Activated naive CD8-positive, alpha-beta T cell treated with anti-CD3 and anti-CD28 coated beads, Interleukin-2, amount 10 ng/mL, durations not matched to agents 7 days and 5 days (primary cell): ENCODE results near the gene AMPD1. TPM values are rescaled to one million over a fixed set of nuclear protein-coding genes. Genes with fewer than 3 reads are reported as not detected.

Source experiments
- ATAC-seq: fragments of 150-1000 bp; cut with Tn5 transposase; one replicate; pipeline ENCODE4 v1.10.0; 2021; ENCODE audit warnings: low read depth, moderate library complexity
- POLR2A ChIA-PET: fragments of 350-600 bp; sonication (Branson Sonifier 250); formaldehyde crosslinking; loops from one replicate; lab custom pipeline; 2021; ENCODE audit warnings: antibody characterized with exemption; lab: Charles Lee
- DNase-seq: peaks from one replicate; pipeline ENCODE4 v3.0.0; 2021
- H3K27ac Mint-ChIP-seq: one replicate; pipeline ENCODE4 v1.8.0; 2022; ENCODE audit warnings: mild to moderate bottlenecking, mixed read lengths
- H3K27me3 Mint-ChIP-seq: one replicate; pipeline ENCODE4 v1.8.0; 2022; ENCODE audit warnings: mild to moderate bottlenecking, moderate library complexity, mixed read lengths
- H3K36me3 Mint-ChIP-seq: one replicate; pipeline ENCODE4 v1.8.0; 2021; ENCODE audit warnings: mild to moderate bottlenecking, mixed read lengths
- H3K4me1 Mint-ChIP-seq: one replicate; pipeline ENCODE4 v1.8.0; 2021; ENCODE audit warnings: mixed read lengths
- H3K4me3 Mint-ChIP-seq: one replicate; pipeline ENCODE4 v1.8.0; 2022; ENCODE audit warnings: mild to moderate bottlenecking, moderate library complexity, mixed read lengths
- H3K9me3 Mint-ChIP-seq: one replicate; pipeline ENCODE4 v1.8.0; 2021; ENCODE audit warnings: mixed read lengths
- total RNA-seq, 2 experiments: library from RNA; stranded (reverse); gene quantifications; one replicate each; pipeline ENCODE4 v1.2.3, GENCODE V29; 2021

Gene AMPD1
- total RNA-seq, 2 experiments from 2014 or later: not detected

GRCh38 chr1:114690148-114690547 is 5.2 kb downstream of the AMPD1 start:
- H3K4me1 Mint-ChIP-seq: no peaks in the 10 kb centered on the region
- H3K27me3 Mint-ChIP-seq: peaks cover 20% of the 10 kb centered on the region
- no peaks in the 10 kb centered on the region for H3K36me3 Mint-ChIP-seq

DNA sequence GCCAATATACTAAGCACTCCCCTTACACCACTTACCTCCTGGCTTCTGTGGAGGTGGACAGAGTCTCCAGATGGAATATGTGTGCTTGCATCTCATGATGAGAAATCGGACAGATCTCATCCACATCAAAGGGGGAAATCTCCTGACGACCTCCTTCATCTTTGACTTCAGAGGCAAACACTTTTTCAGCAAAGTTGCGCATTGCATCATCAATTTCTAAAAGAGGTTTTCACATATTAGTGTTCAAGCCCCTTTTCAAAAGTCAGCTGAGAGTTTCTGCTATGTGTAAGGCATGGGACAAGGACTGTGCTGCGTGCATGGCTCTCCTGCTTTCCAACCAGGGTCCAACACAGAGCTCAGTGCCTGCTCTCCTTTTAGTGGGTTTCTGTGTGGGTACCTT is 6.8 kb downstream of the AMPD1 start:
- Mint-ChIP-seq H3K36me3 (no peaks in the 10 kb centered on the region), H3K27ac (no peak overlapping the region), H3K9me3 (no peaks in the 10 kb centered on the region), H3K4me1 (no peaks in the 10 kb centered on the region), H3K4me3 (no peak overlapping the region), H3K27me3 (peaks cover 15% of the 10 kb centered on the region)
- POLR2A ChIA-PET: no interaction called here
- DNase-seq (no peak), ATAC-seq (no peak)

More at GRCh38 chr1:114690148-114690547, 5.2 kb downstream of the AMPD1 start:
- no peak overlapping the region for H3K4me3 Mint-ChIP-seq
- ATAC-seq: no peak
- no peak for DNase-seq
- no peak overlapping the region for H3K27ac Mint-ChIP-seq
- POLR2A ChIA-PET: no interaction called here
- H3K9me3 Mint-ChIP-seq: no peaks in the 10 kb centered on the region

DNA sequence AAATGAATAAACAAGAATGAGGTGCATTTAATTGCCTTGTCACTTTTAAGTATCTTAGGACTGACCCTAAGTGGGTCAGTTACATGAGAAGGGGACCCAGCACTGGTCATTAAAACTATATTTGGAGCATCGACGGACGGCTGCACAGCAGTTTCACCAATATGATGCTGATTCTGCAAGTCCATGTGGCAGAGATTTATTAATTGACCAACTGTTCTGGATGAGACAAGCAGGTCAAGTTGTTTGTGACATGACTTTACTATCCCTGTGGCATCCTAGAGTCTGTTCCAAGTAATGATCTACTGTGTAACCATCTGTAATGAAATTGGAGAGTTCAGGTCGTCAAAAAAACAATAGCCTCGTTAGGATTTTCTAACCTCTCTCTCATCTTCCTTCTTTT is 9.5 kb downstream of the AMPD1 start:
- no peaks in the 10 kb centered on the region for H3K9me3 Mint-ChIP-seq
- peaks cover 19% of the 10 kb centered on the region for H3K27me3 Mint-ChIP-seq
- H3K27ac Mint-ChIP-seq: no peak overlapping the region
- no peaks in the 10 kb centered on the region for H3K4me1 Mint-ChIP-seq
- ATAC-seq (no peak), DNase-seq (no peak)
- H3K4me3 Mint-ChIP-seq: no peak overlapping the region
- no peaks in the 10 kb centered on the region for H3K36me3 Mint-ChIP-seq
- POLR2A ChIA-PET: no interaction called here

- POLR2A ChIA-PET: no interaction called here
- no peak for ATAC-seq
- DNase-seq: no peak
- H3K4me1 Mint-ChIP-seq: no peaks in the 10 kb centered on the region
- no peaks in the 10 kb centered on the region for H3K9me3 Mint-ChIP-seq
- H3K36me3 Mint-ChIP-seq: no peaks in the 10 kb centered on the region
- no peak overlapping the region for H3K4me3 Mint-ChIP-seq
- H3K27me3 Mint-ChIP-seq: peaks cover 45% of the 10 kb centered on the region
- no peak overlapping the region for H3K27ac Mint-ChIP-seq
These were observed 17.7 kb downstream of the AMPD1 start for GRCh38 chr1:114677691-114678090.

DNA sequence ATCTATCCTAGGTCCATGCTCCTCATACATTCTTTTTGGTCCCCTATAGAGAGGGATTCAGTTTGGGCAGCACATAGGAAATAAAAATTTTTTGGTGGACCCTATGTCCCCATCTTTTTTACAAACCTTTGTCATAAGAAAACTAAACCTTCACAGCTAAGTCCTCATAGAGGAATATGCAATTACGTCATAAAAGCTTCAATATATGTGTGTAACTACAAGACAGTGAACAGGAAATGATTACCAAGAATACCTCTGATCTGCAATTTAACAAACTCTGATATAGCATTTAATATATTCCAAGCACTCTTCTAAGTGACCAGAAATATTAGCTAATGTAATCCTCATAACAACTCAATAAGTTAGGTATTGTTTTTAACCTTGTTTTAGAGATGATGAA is 19.2 kb downstream of the AMPD1 start:
- POLR2A ChIA-PET: no interaction called here
- no peak for ATAC-seq

DNA sequence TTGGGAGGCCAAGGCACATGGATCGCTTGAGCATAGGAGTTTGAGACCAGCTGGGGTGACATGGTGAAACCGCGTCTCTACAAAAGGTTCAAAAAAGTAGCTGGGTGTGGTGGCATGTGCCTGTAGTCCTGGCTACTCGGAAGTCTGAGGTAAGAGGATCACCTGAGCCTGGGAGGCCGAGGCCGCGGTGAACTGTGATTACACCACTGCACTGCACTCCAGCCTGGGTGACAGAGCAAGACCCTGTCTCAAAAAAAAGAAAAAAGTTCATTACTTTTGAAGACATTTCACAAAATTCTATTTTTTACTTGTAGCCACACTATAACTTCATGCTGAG is 23.4 kb downstream of the AMPD1 start:
- ATAC-seq (no peak), DNase-seq (no peak)
- Mint-ChIP-seq H3K27me3 (peaks cover 47% of the 10 kb centered on the region), H3K4me1 (peaks cover 12% of the 10 kb centered on the region), H3K9me3 (no peaks in the 10 kb centered on the region), H3K36me3 (no peaks in the 10 kb centered on the region), H3K4me3 (no peak overlapping the region), H3K27ac (no peak overlapping the region)
- POLR2A ChIA-PET: no interaction called here

More for the DNA sequence above, 19.2 kb downstream of the AMPD1 start:
- no peak for DNase-seq
- H3K36me3 Mint-ChIP-seq: no peaks in the 10 kb centered on the region
- no peak overlapping the region for H3K4me3 Mint-ChIP-seq
- no peak overlapping the region for H3K27ac Mint-ChIP-seq
- no peaks in the 10 kb centered on the region for H3K4me1 Mint-ChIP-seq
- H3K9me3 Mint-ChIP-seq: no peaks in the 10 kb centered on the region
- H3K27me3 Mint-ChIP-seq: peaks cover 52% of the 10 kb centered on the region

GRCh38 chr1:114671011-114671938 is 24.1 kb downstream of the AMPD1 start:
- Mint-ChIP-seq H3K9me3 (no peaks in the 10 kb centered on the region), H3K4me1 (peaks cover 12% of the 10 kb centered on the region), H3K4me3 (peak overlapping the region; percentile 14), H3K36me3 (no peaks in the 10 kb centered on the region), H3K27me3 (peaks cover 48% of the 10 kb centered on the region), H3K27ac (no peak overlapping the region)
- POLR2A ChIA-PET: interaction anchor here (0.7 to 1.7 kb wide), 2 partner anchors 90 to 725 kb away, joined by 3 read pairs; no protein-coding TSS in a partner anchor
- DNase-seq (no peak), ATAC-seq (no peak)

DNA sequence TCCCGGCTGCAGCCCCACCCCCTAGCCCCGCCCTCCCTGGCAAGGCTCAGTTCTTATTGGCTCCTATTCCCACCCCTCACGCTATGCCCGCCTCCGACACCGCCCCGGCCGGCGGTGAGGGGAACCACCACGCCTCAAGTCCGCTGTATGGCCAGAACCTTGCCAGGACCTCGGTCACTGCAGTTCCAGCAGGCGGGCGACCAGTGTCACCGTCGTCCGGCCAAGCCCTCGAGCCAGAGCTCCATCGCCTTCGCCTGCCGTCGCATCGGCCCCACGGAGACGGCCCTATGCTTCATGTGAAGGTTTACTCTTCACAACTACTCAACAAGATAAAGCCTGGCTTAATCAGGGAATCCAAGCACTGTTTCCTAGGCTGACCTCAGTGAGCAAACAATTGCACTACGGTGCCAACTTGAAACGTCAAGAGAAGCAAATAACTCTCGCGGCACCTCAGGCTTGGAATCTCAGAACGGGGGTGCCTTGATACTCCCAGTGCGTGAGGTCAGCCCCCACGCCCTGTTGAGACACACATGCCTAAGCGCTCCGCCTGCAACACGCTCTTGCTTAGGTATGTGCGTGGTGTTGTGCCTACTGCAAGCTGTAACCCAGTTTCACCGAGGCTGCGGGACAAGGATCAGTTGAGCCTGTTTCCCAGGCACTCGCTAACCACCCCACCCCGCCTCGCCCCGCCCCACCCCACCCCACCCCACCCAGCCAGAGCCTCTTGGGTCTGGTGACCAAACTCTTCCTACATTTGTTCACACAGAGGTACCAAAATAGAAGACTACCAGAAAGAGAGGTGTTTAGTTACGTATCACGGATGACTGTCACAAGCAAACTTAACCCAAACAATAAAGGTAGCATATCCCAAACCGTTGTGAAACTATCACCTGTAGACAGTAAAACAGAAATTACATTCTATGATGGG is 25.0 kb downstream of the AMPD1 start:
- ATAC-seq (peak; percentile 96), DNase-seq (peak; percentile 83)
- peaks cover 46% of the 10 kb centered on the region for H3K27me3 Mint-ChIP-seq
- H3K36me3 Mint-ChIP-seq: no peaks in the 10 kb centered on the region
- no peaks in the 10 kb centered on the region for H3K9me3 Mint-ChIP-seq
- H3K4me3 Mint-ChIP-seq: peak overlapping the region; percentile 94
- H3K4me1 Mint-ChIP-seq: peaks cover 12% of the 10 kb centered on the region
- peak overlapping the region; percentile 68 for H3K27ac Mint-ChIP-seq
- POLR2A ChIA-PET: interaction anchor here (0.7 to 1.7 kb wide), 2 partner anchors 89 to 724 kb away, joined by 3 read pairs; no protein-coding TSS in a partner anchor

GRCh38 chr1:114669562-114670082 is 25.7 kb downstream of the AMPD1 start, which contains the start of gene DENND2C:
Gene DENND2C, minus strand, starts transcription at chr1:114670049. Its CDS starts 44,065 bp downstream, at chr1:114625984.
- ATAC-seq: peak; percentile 62

DNA sequence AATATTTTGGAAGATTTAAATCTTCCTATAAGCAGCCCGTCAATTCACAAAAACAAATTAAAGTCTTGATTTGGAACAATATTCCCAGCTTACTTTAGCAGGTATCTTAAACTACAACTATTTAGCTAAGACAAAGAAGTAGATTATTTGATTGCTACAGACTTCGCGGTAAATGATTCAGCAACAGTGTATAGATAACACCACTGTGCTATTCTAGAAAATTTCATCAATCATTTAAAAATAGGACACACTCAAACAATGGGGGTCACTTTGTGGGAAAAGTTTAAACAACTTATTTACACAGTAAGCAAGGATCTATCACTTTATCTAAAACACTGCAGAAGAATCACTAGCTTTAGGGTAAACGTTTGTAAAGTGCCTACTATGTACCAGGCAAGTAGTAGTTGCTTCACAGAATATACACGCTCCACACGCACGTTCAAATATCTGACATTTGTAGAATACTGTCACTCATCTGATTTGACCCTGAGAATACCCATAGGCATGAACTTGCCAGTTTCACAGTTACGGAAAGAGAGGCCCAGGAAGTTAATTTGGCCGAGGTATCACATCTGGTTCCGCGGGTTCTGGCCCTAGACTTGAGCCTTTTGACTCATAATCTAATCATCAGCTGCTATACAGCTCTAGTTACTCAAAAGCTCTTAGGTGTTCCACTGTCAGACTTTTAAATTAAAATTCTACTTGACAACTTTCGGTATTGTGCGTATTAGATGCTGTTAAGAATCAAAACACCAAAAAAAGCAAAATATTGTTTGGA is 26.4 kb downstream of the AMPD1 start:
- Mint-ChIP-seq H3K36me3 (no peaks in the 10 kb centered on the region), H3K27me3 (peaks cover 34% of the 10 kb centered on the region), H3K27ac (no peak overlapping the region), H3K9me3 (no peaks in the 10 kb centered on the region), H3K4me1 (peaks cover 12% of the 10 kb centered on the region), H3K4me3 (peak overlapping the region; percentile 94)
- ATAC-seq (no peak), DNase-seq (no peak)
- POLR2A ChIA-PET: no interaction called here

More at GRCh38 chr1:114669562-114670082, 25.7 kb downstream of the AMPD1 start, which contains the start of gene DENND2C:
- peaks cover 12% of the 10 kb centered on the region for H3K4me1 Mint-ChIP-seq
- POLR2A ChIA-PET: interaction anchor here (1.7 kb wide), 1 partner anchor 89 kb away, joined by 3 read pairs; no protein-coding TSS in a partner anchor
- no peaks in the 10 kb centered on the region for H3K36me3 Mint-ChIP-seq
- peaks cover 41% of the 10 kb centered on the region for H3K27me3 Mint-ChIP-seq
- H3K4me3 Mint-ChIP-seq: peak within 1 kb of the TSS; percentile 94
- no peaks in the 10 kb centered on the region for H3K9me3 Mint-ChIP-seq
- DNase-seq: no peak
- peak within 1 kb of the TSS; percentile 68 for H3K27ac Mint-ChIP-seq

GRCh38 chr1:114668373-114668772 is 27.0 kb downstream of the AMPD1 start:
- Mint-ChIP-seq H3K36me3 (no peaks in the 10 kb centered on the region), H3K9me3 (no peaks in the 10 kb centered on the region), H3K4me3 (no peak overlapping the region), H3K27ac (no peak overlapping the region), H3K27me3 (peaks cover 29% of the 10 kb centered on the region), H3K4me1 (peaks cover 12% of the 10 kb centered on the region)
- POLR2A ChIA-PET: no interaction called here
- ATAC-seq (no peak), DNase-seq (no peak)

DNA sequence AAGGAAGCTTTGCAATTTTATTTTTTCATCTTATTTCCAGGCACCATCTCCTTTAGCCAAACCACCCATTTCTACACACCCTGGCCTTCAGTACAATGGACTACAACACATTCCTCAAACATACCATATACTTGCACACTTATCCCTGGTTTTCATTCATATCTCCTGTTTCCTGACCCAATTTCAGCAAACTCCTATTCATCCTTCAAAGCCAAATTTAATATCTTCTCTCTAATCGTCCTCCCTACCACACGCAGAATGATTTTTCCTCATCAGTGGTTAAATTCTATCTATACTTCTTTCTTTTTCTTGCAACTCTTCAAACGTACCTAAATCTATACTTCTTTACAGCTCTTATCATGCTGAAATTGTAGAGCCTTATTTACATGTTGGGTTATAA is 28.4 kb downstream of the AMPD1 start:
- DNase-seq (no peak), ATAC-seq (no peak)
- Mint-ChIP-seq H3K4me1 (peaks cover 12% of the 10 kb centered on the region), H3K4me3 (no peak overlapping the region), H3K9me3 (no peaks in the 10 kb centered on the region), H3K36me3 (no peaks in the 10 kb centered on the region), H3K27ac (no peak overlapping the region), H3K27me3 (peaks cover 26% of the 10 kb centered on the region)
- POLR2A ChIA-PET: no interaction called here
